Nephron progenitor cell (in vitro differentiated cells): ENCODE results near the gene HIF1AN.

Experiments used
- DNase-seq: peaks from one replicate; pipeline ENCODE4 v3.0.0; 2021
- H3K27ac Mint-ChIP-seq: 2 replicates; pipeline ENCODE4 v1.8.0; 2021; ENCODE audit warnings: mild to moderate bottlenecking, moderate library complexity, mixed read lengths
- H3K27me3 Mint-ChIP-seq: 2 replicates; pipeline ENCODE4 v1.8.0; 2021; ENCODE audit warnings: mild to moderate bottlenecking, low read depth, mixed read lengths; ENCODE audit not compliant: poor library complexity
- H3K36me3 Mint-ChIP-seq: 2 replicates; pipeline ENCODE4 v1.8.0; 2021; ENCODE audit warnings: low read depth, mixed read lengths
- H3K4me1 Mint-ChIP-seq: 2 replicates; pipeline ENCODE4 v1.8.0; 2021; ENCODE audit warnings: mixed read lengths
- H3K4me3 Mint-ChIP-seq: 2 replicates; pipeline ENCODE4 v1.8.0; 2021; ENCODE audit warnings: mild to moderate bottlenecking, moderate library complexity, mixed read lengths
- H3K9me3 Mint-ChIP-seq: 2 replicates; pipeline ENCODE4 v1.8.0; 2021; ENCODE audit warnings: mild to moderate bottlenecking, moderate library complexity, mixed read lengths
- CTCF ChIP-seq: fragments of 200-600 bp; sonication (generic); IDR thresholded peaks from 2 replicates; pipeline ENCODE4 v1.5.0; 2021; ENCODE audit warnings: antibody characterized with exemption

Gene HIF1AN

GRCh38 chr10:100551196-100551595 lies 15.5 kb downstream of the HIF1AN start:
- Mint-ChIP-seq H3K4me3 (no peak overlapping the region), H3K4me1 (no peaks in the 10 kb centered on the region), H3K27me3 (no peaks in the 10 kb centered on the region), H3K27ac (peak overlapping the region; percentile 82), H3K36me3 (peaks cover 38% of the 10 kb centered on the region), H3K9me3 (no peaks in the 10 kb centered on the region)
- DNase-seq: no peak
- TF ChIP-seq CTCF: no peak

- H3K27ac Mint-ChIP-seq: peak overlapping the region; percentile 51
- DNase-seq: no peak
- peaks cover 35% of the 10 kb centered on the region for H3K36me3 Mint-ChIP-seq
Measured at GRCh38 chr10:100551738-100552137, 16.0 kb downstream of the HIF1AN start.

GRCh38 chr10:100553929-100554328 lies 18.2 kb downstream of the HIF1AN start:
- no peak for TF ChIP-seq CTCF
- no peak for DNase-seq
- Mint-ChIP-seq H3K4me3 (no peak overlapping the region), H3K9me3 (no peaks in the 10 kb centered on the region), H3K36me3 (peaks cover 25% of the 10 kb centered on the region), H3K27me3 (no peaks in the 10 kb centered on the region), H3K27ac (no peak overlapping the region), H3K4me1 (no peaks in the 10 kb centered on the region)

More at GRCh38 chr10:100551738-100552137, 16.0 kb downstream of the HIF1AN start:
- Mint-ChIP-seq H3K27me3 (no peaks in the 10 kb centered on the region), H3K4me1 (no peaks in the 10 kb centered on the region), H3K9me3 (no peaks in the 10 kb centered on the region), H3K4me3 (no peak overlapping the region)
- no peak for TF ChIP-seq CTCF

GRCh38 chr10:100554902-100555301 lies 19.2 kb downstream of the HIF1AN start:
- Mint-ChIP-seq H3K4me1 (no peaks in the 10 kb centered on the region), H3K4me3 (no peak overlapping the region), H3K27me3 (no peaks in the 10 kb centered on the region), H3K27ac (no peak overlapping the region), H3K36me3 (peaks cover 25% of the 10 kb centered on the region), H3K9me3 (no peaks in the 10 kb centered on the region)
- no peak for DNase-seq
- no peak for TF ChIP-seq CTCF

GRCh38 chr10:100560248-100560647 lies 24.5 kb downstream of the HIF1AN start:
- no peaks in the 10 kb centered on the region for H3K9me3 Mint-ChIP-seq
- H3K36me3 Mint-ChIP-seq: peaks cover 14% of the 10 kb centered on the region
- no peak for DNase-seq
- no peak for TF ChIP-seq CTCF
- H3K27ac Mint-ChIP-seq: no peak overlapping the region
- H3K27me3 Mint-ChIP-seq: peaks cover 10% of the 10 kb centered on the region
- H3K4me3 Mint-ChIP-seq: no peak overlapping the region
- peaks cover 17% of the 10 kb centered on the region for H3K4me1 Mint-ChIP-seq

- no peak overlapping the region for H3K4me3 Mint-ChIP-seq
- no peaks in the 10 kb centered on the region for H3K9me3 Mint-ChIP-seq
- peaks cover 9% of the 10 kb centered on the region for H3K36me3 Mint-ChIP-seq
- no peak overlapping the region for H3K27ac Mint-ChIP-seq
- TF ChIP-seq CTCF: no peak
- H3K4me1 Mint-ChIP-seq: peaks cover 17% of the 10 kb centered on the region
- no peak for DNase-seq
- peaks cover 10% of the 10 kb centered on the region for H3K27me3 Mint-ChIP-seq
Measured at GRCh38 chr10:100561005-100561404, 25.3 kb downstream of the HIF1AN start.
